IMR-90 (cell line): Measurements from ENCODE around the gene RHOC. TPM values are rescaled to one million over a fixed set of nuclear protein-coding genes. Genes with fewer than 3 reads are reported as not detected.

Experiments used
- ATAC-seq: fragments of 200-7000 bp; cut with Tn5 transposase; 2 replicates; pipeline ENCODE4 v1.9.1; 2020; ENCODE audit warnings: low read depth, mild to moderate bottlenecking, moderate library complexity
- BruUV-seq: library from RNA; stranded (reverse); fragments of 400-500 nt; replicated peaks from 2 replicates; lab custom pipeline; 2021; lab: Mats Ljungman, UMichigan
- CTCF ChIA-PET: fragments of 300-600 bp; formaldehyde crosslinking; extraction: SDS; loops from one replicate; lab custom pipeline; 2021; ENCODE audit warnings: antibody characterized with exemption; lab: Yijun Ruan, JAX
- POLR2A ChIA-PET: fragments of 300-600 bp; sonication (Branson Sonifier 250); formaldehyde crosslinking; loops from one replicate; lab custom pipeline; 2022; ENCODE audit warnings: antibody characterized with exemption; ENCODE audit not compliant: unreplicated experiment; lab: Charles Lee
- DNase-seq: peaks from one replicate; pipeline ENCODE4 v3.0.0; 2013
- H2AFZ ChIP-seq: replicated peaks from 2 replicates; pipeline ENCODE3; 2013; ENCODE audit warnings: low read length, mild to moderate bottlenecking; ENCODE audit not compliant: poor library complexity
- H2AK5ac ChIP-seq: 2 replicates; pipeline ENCODE4 v1.6.1; 2013; ENCODE audit warnings: low read depth, low read length, inconsistent platforms
- H2AK9ac ChIP-seq: replicated peaks from 2 replicates; pipeline ENCODE3; 2013; ENCODE audit warnings: mild to moderate bottlenecking, low read depth, low read length, moderate library complexity; ENCODE audit not compliant: poor library complexity
- H2BK120ac ChIP-seq: 2 replicates; pipeline ENCODE4 v1.6.1; 2013; ENCODE audit warnings: low read depth, low read length, inconsistent platforms
- H2BK15ac ChIP-seq: 3 replicates; pipeline ENCODE4 v1.6.1; 2013; ENCODE audit warnings: low read depth, low read length, inconsistent platforms
- H2BK20ac ChIP-seq: 2 replicates; pipeline ENCODE4 v1.6.1; 2013; ENCODE audit warnings: low read depth, mild to moderate bottlenecking, inconsistent platforms, low read length, moderate library complexity
- H2BK5ac ChIP-seq: 2 replicates; pipeline ENCODE4 v1.6.1; 2013; ENCODE audit warnings: mild to moderate bottlenecking, low read depth, low read length, inconsistent platforms; ENCODE audit not compliant: poor library complexity, severe bottlenecking
- H3K14ac ChIP-seq: replicated peaks from 2 replicates; pipeline ENCODE4 v1.6.1; 2013; ENCODE audit warnings: low read depth, low read length, inconsistent platforms
- H3K18ac ChIP-seq: 2 replicates; pipeline ENCODE4 v1.6.1; 2013; ENCODE audit warnings: low read depth, low read length, control low read depth
- H3K23ac ChIP-seq: 2 replicates; pipeline ENCODE4 v1.6.1; 2013; ENCODE audit warnings: low read depth, low read length, inconsistent platforms
- H3K27ac ChIP-seq: 2 replicates; pipeline ENCODE4 v1.5.1; 2013; ENCODE audit warnings: mild to moderate bottlenecking, control low read depth, low read length; ENCODE audit not compliant: insufficient read depth
- H3K27me3 ChIP-seq: 2 replicates; pipeline ENCODE4 v1.6.1; 2013; ENCODE audit warnings: low read length; ENCODE audit not compliant: control insufficient read depth, insufficient read depth
- H3K36me3 ChIP-seq: 2 replicates; pipeline ENCODE4 v1.6.1; 2013; ENCODE audit warnings: low read length, mixed read lengths; ENCODE audit not compliant: control insufficient read depth, insufficient read depth
- H3K4ac ChIP-seq: 2 replicates; pipeline ENCODE4 v1.6.1; 2013; ENCODE audit warnings: low read depth, low read length, inconsistent platforms
- H3K4me1 ChIP-seq: 2 replicates; pipeline ENCODE4 v1.6.1; 2013; ENCODE audit warnings: low read length, mixed read lengths; ENCODE audit not compliant: control insufficient read depth, insufficient read depth
- H3K4me2 ChIP-seq: 2 replicates; pipeline ENCODE4 v1.6.1; 2013; ENCODE audit warnings: low read depth, mild to moderate bottlenecking, control low read depth, low read length, moderate library complexity
- H3K4me3 ChIP-seq: 2 replicates; pipeline ENCODE4 v1.5.1; 2013; ENCODE audit warnings: low read depth, mild to moderate bottlenecking, control low read depth, low read length, moderate library complexity; ENCODE audit not compliant: insufficient read depth
- H3K56ac ChIP-seq: 2 replicates; pipeline ENCODE4 v1.6.1; 2013; ENCODE audit warnings: low read length, inconsistent platforms; ENCODE audit not compliant: insufficient read depth; ENCODE audit errors: extremely low read depth
- H3K79me1 ChIP-seq, 2 experiments: 2 replicates each; pipeline ENCODE4 v1.6.1; 2013; ENCODE audit warnings: low read length in 2 of 2, inconsistent platforms in 1 of 2, low read depth in 1 of 2
- H3K9ac ChIP-seq: 2 replicates; pipeline ENCODE4 v1.6.1; 2013; ENCODE audit warnings: low read depth, low read length, control low read depth
- H3K9me1 ChIP-seq: 2 replicates; pipeline ENCODE4 v1.6.1; 2013; ENCODE audit warnings: low read length, inconsistent platforms; ENCODE audit not compliant: insufficient read depth
- H3K9me3 ChIP-seq: 2 replicates; pipeline ENCODE4 v1.6.1; 2013; ENCODE audit warnings: low read length; ENCODE audit not compliant: control insufficient read depth, insufficient read depth
- H4K20me1 ChIP-seq: 2 replicates; pipeline ENCODE4 v1.6.1; 2013; ENCODE audit warnings: low read length, inconsistent platforms; ENCODE audit not compliant: insufficient read depth
- H4K5ac ChIP-seq: 2 replicates; pipeline ENCODE4 v1.6.1; 2013; ENCODE audit warnings: mild to moderate bottlenecking, low read depth, low read length, control low read depth
- H4K8ac ChIP-seq, 2 experiments: 2 replicates each; pipeline ENCODE4 v1.6.1; 2013; ENCODE audit warnings: low read depth in 2 of 2, low read length in 2 of 2, control low read depth in 1 of 2, inconsistent platforms in 1 of 2
- H4K91ac ChIP-seq: 2 replicates; pipeline ENCODE4 v1.6.1; 2013; ENCODE audit warnings: low read depth, low read length, inconsistent platforms; ENCODE audit not compliant: insufficient read depth
- BHLHE40 ChIP-seq: fragments of 150-350 bp; IDR thresholded peaks from 2 replicates; pipeline ENCODE4 v1.6.1; 2016; ENCODE audit warnings: mild to moderate bottlenecking, low read depth, low read length
- CEBPB ChIP-seq: IDR thresholded peaks from 2 replicates; pipeline ENCODE4 v1.6.1; 2012; ENCODE audit warnings: low read depth, low read length, improper control_type of control experiment
- CTCF ChIP-seq: conservative IDR thresholded peaks from 2 replicates; pipeline ENCODE4 v1.5.1; 2012; ENCODE audit warnings: mild to moderate bottlenecking, low read depth, low read length, improper control_type of control experiment
- FOS ChIP-seq: fragments of 150-350 bp; IDR thresholded peaks from 2 replicates; pipeline ENCODE4 v1.6.1; 2016; ENCODE audit warnings: low read depth, low read length
- MAFK ChIP-seq: IDR thresholded peaks from 2 replicates; pipeline ENCODE4 v1.6.1; 2012; ENCODE audit warnings: low read depth, low read length, improper control_type of control experiment
- MAZ ChIP-seq: IDR thresholded peaks from 2 replicates; pipeline ENCODE4 v1.6.1; 2012; ENCODE audit warnings: low read depth, mild to moderate bottlenecking, low read length, improper control_type of control experiment, moderate library complexity, borderline replicate concordance
- MXI1 ChIP-seq: IDR thresholded peaks from 2 replicates; pipeline ENCODE4 v1.6.1; 2012; ENCODE audit warnings: low read depth, mild to moderate bottlenecking, low read length, moderate library complexity, borderline replicate concordance
- NFE2L2 ChIP-seq: fragments of 150-350 bp; IDR thresholded peaks from 2 replicates; pipeline ENCODE4 v1.6.1; 2016; ENCODE audit warnings: low read depth, mild to moderate bottlenecking, low read length
- POLR2A ChIP-seq: IDR thresholded peaks from 2 replicates; pipeline ENCODE4 v1.6.1; 2012; ENCODE audit warnings: mild to moderate bottlenecking, low read depth, low read length
- RAD21 ChIP-seq: IDR thresholded peaks from 2 replicates; pipeline ENCODE4 v1.6.1; 2012; ENCODE audit warnings: low read length, improper control_type of control experiment
- RCOR1 ChIP-seq: IDR thresholded peaks from 2 replicates; pipeline ENCODE4 v1.6.1; 2012; ENCODE audit warnings: mild to moderate bottlenecking, low read length, improper control_type of control experiment; ENCODE audit not compliant: insufficient replicate concordance
- SMC3 ChIP-seq: fragments of 150-350 bp; IDR thresholded peaks from 2 replicates; pipeline ENCODE4 v1.6.1; 2016; ENCODE audit warnings: low read depth, mild to moderate bottlenecking, antibody characterized with exemption, low read length, moderate library complexity
- WGBS, 2 experiments: methylation state at CpG; one replicate each; pipeline versions ENCODE4 v1.1.5 to v1.1.7; 2013; ENCODE audit warnings: missing lambda C conversion rate in 2 of 2; ENCODE audit not compliant: insufficient read length in 1 of 2; ENCODE audit errors: extremely low coverage in 2 of 2; 5-methylcytosine and 5-hydroxymethylcytosine counted together
- dilution Hi-C: fragments of 300-500 bp; cut with HindIII; formaldehyde crosslinking; loops from one replicate; pipeline ENCODE4 v1.14.3; 2018; ENCODE audit warnings: low sequenced_read_pairs; ENCODE audit not compliant: unreplicated experiment
- in situ Hi-C: fragments of 300-500 bp; cut with MboI; formaldehyde crosslinking; loops from 3 replicates; pipeline ENCODE4 v1.14.3; 2019; ENCODE audit warnings: low sequenced_read_pairs, inconsistent platforms, mixed read lengths
- intact Hi-C: fragments of 100-400 bp; cut with micrococcal nuclease; formaldehyde crosslinking; loops from 2 replicates; pipeline ENCODE4 v1.10.0; 2022
- polyA plus RNA-seq, 3 experiments: library from polyadenylated mRNA; depleted of rRNA; stranded (reverse); fragments of >200 nt; gene quantifications; 2 replicates each; pipeline ENCODE4 v1.2.3, GENCODE V29; 2012; ENCODE audit warnings: low replicate concordance in 1 of 3
- total RNA-seq: library from RNA; depleted of rRNA; stranded (reverse); fragments of >200 nt; gene quantifications from 2 replicates; pipeline ENCODE4 v1.2.3, GENCODE V29; 2012
- TF ChIP-seq, protein P1 (sequence below): fragments of 150-350 bp; IDR thresholded peaks from 2 replicates; pipeline ENCODE4 v1.6.1; 2016; ENCODE audit warnings: low read depth, mild to moderate bottlenecking, low read length, moderate library complexity, borderline replicate concordance

Gene RHOC
- total and polyA plus RNA-seq, 2 of the 4 experiments (the other 2 are of a cell fraction), result 764 to 839 TPM

GRCh38 chr1:112712701-112713128, 5.8 kb upstream of the RHOC start:
- no peak overlapping the region for H3K27ac ChIP-seq
- H4K5ac ChIP-seq, result no peak overlapping the region
- in situ Hi-C loops, result loop anchor here (10.0 to 25.0 kb wide), 2 partner anchors 242 to 975 kb away; partner anchors contain the start of gene SLC16A1
- H4K91ac ChIP-seq, result no peak overlapping the region
- no peak overlapping the region for H2AK9ac ChIP-seq
- H3K4me3 ChIP-seq, result no peak overlapping the region
- DNase-seq (no peak), ATAC-seq (no peak)
- H3K4me2 ChIP-seq, result no peak overlapping the region
- CTCF ChIA-PET, result no interaction called here
- BruUV-seq, result no TSS peak
- no peak overlapping the region for H4K8ac ChIP-seq
- H3K23ac ChIP-seq, result no peak overlapping the region
- no peak overlapping the region for H2BK120ac ChIP-seq
- H2BK20ac ChIP-seq, result no peak overlapping the region
- no peak overlapping the region for H3K18ac ChIP-seq
- H3K36me3 ChIP-seq, result no peaks in the 10 kb centered on the region
- no peak overlapping the region for H2AFZ ChIP-seq
- 80% methylated on average over 1 of the region's 9 CpGs; no CpG with 5 or more reads in 1 of the 2 experiments for WGBS, 2 experiments
- intact Hi-C loops, result loop anchor here (10.0 kb wide), 1 partner anchor 242 kb away; the partner anchor contains the start of gene SLC16A1
- H3K27me3 ChIP-seq, result peaks cover 4% of the 10 kb centered on the region; the same call in 1 of the 2 replicates
- no peak overlapping the region for H2AK5ac ChIP-seq
- no peak overlapping the region for H2BK5ac ChIP-seq
- H3K56ac ChIP-seq, result no peak overlapping the region
- peaks cover 3% of the 10 kb centered on the region; the same call in 1 of the 2 replicates for H3K9me1 ChIP-seq
- POLR2A ChIA-PET, result no interaction called here
- H2BK15ac ChIP-seq, result no peak overlapping the region
- peaks cover under 1 to 3% of the 10 kb centered on the region in 2 experiments; a peak in 1 of 4 replicates for H3K79me1 ChIP-seq
- H3K4ac ChIP-seq, result no peak overlapping the region
- no peaks in the 10 kb centered on the region for H4K20me1 ChIP-seq
- TF ChIP-seq MAFK, result no peak
- no peak for TF ChIP-seq POLR2A
- TF ChIP-seq NFE2L2, result no peak
- no peak for TF ChIP-seq SMC3
- TF ChIP-seq, protein P1, sequence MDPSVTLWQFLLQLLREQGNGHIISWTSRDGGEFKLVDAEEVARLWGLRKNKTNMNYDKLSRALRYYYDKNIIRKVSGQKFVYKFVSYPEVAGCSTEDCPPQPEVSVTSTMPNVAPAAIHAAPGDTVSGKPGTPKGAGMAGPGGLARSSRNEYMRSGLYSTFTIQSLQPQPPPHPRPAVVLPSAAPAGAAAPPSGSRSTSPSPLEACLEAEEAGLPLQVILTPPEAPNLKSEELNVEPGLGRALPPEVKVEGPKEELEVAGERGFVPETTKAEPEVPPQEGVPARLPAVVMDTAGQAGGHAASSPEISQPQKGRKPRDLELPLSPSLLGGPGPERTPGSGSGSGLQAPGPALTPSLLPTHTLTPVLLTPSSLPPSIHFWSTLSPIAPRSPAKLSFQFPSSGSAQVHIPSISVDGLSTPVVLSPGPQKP, result no peak
- TF ChIP-seq RCOR1, result no peak
- no peak for TF ChIP-seq MAZ
- TF ChIP-seq MXI1, result no peak
- TF ChIP-seq BHLHE40, result no peak
- no peak for TF ChIP-seq FOS
- TF ChIP-seq CTCF, result no peak
- no peak for TF ChIP-seq CEBPB
- TF ChIP-seq RAD21, result no peak
- H3K9me3 ChIP-seq, result no peaks in the 10 kb centered on the region
- dilution Hi-C loops, result no loop called here
- H3K4me1 ChIP-seq, result no peaks in the 10 kb centered on the region
- no peak overlapping the region for H3K14ac ChIP-seq
- no peak overlapping the region for H3K9ac ChIP-seq
